WTC11 (cell line): ENCODE data around the gene DHFR. TPM values are rescaled to one million over a fixed set of nuclear protein-coding genes. Genes with fewer than 3 reads are reported as not detected.

Source experiments
- ATAC-seq: fragments of 200-7000 bp; cut with Tn5 transposase; 2 replicates; pipeline ENCODE4 v1.10.0; 2021; ENCODE audit warnings: mild to moderate bottlenecking, moderate library complexity
- CTCF ChIA-PET: fragments of 300-600 bp; sonication (Branson Sonifier 250); formaldehyde crosslinking; loops from one replicate; lab custom pipeline; 2021; ENCODE audit warnings: antibody characterized with exemption; lab: Charles Lee
- POLR2A ChIA-PET: fragments of 350-600 bp; sonication (Branson Sonifier 250); formaldehyde crosslinking; loops from one replicate; lab custom pipeline; 2021; ENCODE audit warnings: antibody characterized with exemption; lab: Charles Lee
- DNase-seq: peaks from one replicate; pipeline ENCODE4 v3.0.0; 2021; ENCODE audit warnings: low spot score
- H3K27ac Mint-ChIP-seq: 2 replicates; pipeline ENCODE4 v1.8.0; 2021; ENCODE audit warnings: mixed read lengths
- H3K27me3 Mint-ChIP-seq: 2 replicates; pipeline ENCODE4 v1.8.0; 2021; ENCODE audit warnings: low read depth, mild to moderate bottlenecking, moderate library complexity, mixed read lengths
- H3K36me3 Mint-ChIP-seq: 2 replicates; pipeline ENCODE4 v1.8.0; 2021; ENCODE audit warnings: mixed read lengths
- H3K4me1 Mint-ChIP-seq: 2 replicates; pipeline ENCODE4 v1.8.0; 2022; ENCODE audit warnings: mixed read lengths
- H3K4me3 Mint-ChIP-seq: 2 replicates; pipeline ENCODE4 v1.8.0; 2021; ENCODE audit warnings: mild to moderate bottlenecking, moderate library complexity, mixed read lengths
- H3K9me3 Mint-ChIP-seq: 2 replicates; pipeline ENCODE4 v1.8.0; 2021; ENCODE audit warnings: mixed read lengths
- AFF4 ChIP-seq: sonication (generic); formaldehyde crosslinking; IDR thresholded peaks from 2 replicates; pipeline ENCODE4 v1.8.1; 2023; ENCODE audit warnings: mild to moderate bottlenecking, missing genetic modification reagents, borderline replicate concordance
- ATF3 ChIP-seq: sonication (generic); formaldehyde crosslinking; conservative IDR thresholded peaks from 2 replicates; pipeline ENCODE4 v1.8.1; 2022; ENCODE audit warnings: mild to moderate bottlenecking, missing genetic modification reagents
- CDX4 ChIP-seq: fragments of 250-450 bp; sonication (Bioruptor Pico); IDR thresholded peaks from 2 replicates; pipeline ENCODE4 v1.9.0; 2021; ENCODE audit warnings: moderate library complexity, mild to moderate bottlenecking, inconsistent platforms, borderline replicate concordance
- CREB1 ChIP-seq: sonication (generic); formaldehyde crosslinking; IDR thresholded peaks from 2 replicates; pipeline ENCODE4 v1.8.0; 2023; ENCODE audit warnings: mild to moderate bottlenecking, missing genetic modification reagents
- E2F4 ChIP-seq: sonication (generic); formaldehyde crosslinking; IDR thresholded peaks from 2 replicates; pipeline ENCODE4 v1.8.1; 2022; ENCODE audit warnings: low read depth, mild to moderate bottlenecking, moderate library complexity, missing genetic modification reagents, borderline replicate concordance
- HMGA2 ChIP-seq: fragments of 250-450 bp; sonication (Bioruptor Pico); IDR thresholded peaks from 2 replicates; pipeline ENCODE4 v1.4.0; 2021; ENCODE audit warnings: mild to moderate bottlenecking, moderate library complexity
- IRF1 ChIP-seq: sonication (generic); formaldehyde crosslinking; IDR thresholded peaks from 2 replicates; pipeline ENCODE4 v1.8.0; 2023; ENCODE audit warnings: missing genetic modification reagents
- JAZF1 ChIP-seq: fragments of 250-450 bp; sonication (Bioruptor Pico); IDR thresholded peaks from 2 replicates; pipeline ENCODE4 v1.9.0; 2021; ENCODE audit warnings: moderate library complexity, mild to moderate bottlenecking, inconsistent platforms
- KAT7 ChIP-seq: sonication (generic); formaldehyde crosslinking; IDR thresholded peaks from 2 replicates; pipeline ENCODE4 v1.8.1; 2023; ENCODE audit warnings: missing genetic modification reagents, mild to moderate bottlenecking, borderline replicate concordance
- MYBL2 ChIP-seq: sonication (generic); formaldehyde crosslinking; IDR thresholded peaks from 2 replicates; pipeline ENCODE4 v1.8.1; 2023; ENCODE audit warnings: mild to moderate bottlenecking, moderate library complexity, missing genetic modification reagents
- NR2C2 ChIP-seq: sonication (generic); formaldehyde crosslinking; IDR thresholded peaks from 2 replicates; pipeline ENCODE4 v1.8.0; 2022; ENCODE audit warnings: mild to moderate bottlenecking, missing genetic modification reagents
- SOX15 ChIP-seq: fragments of 250-450 bp; sonication (Bioruptor Pico); IDR thresholded peaks from 2 replicates; pipeline ENCODE4 v1.9.0; 2021; ENCODE audit warnings: mild to moderate bottlenecking
- SP1 ChIP-seq: sonication (generic); formaldehyde crosslinking; conservative IDR thresholded peaks from 2 replicates; pipeline ENCODE4 v1.8.1; 2022; ENCODE audit warnings: missing genetic modification reagents
- USF2 ChIP-seq: sonication (generic); formaldehyde crosslinking; IDR thresholded peaks from 2 replicates; pipeline ENCODE4 v1.8.1; 2023; ENCODE audit warnings: mild to moderate bottlenecking, missing genetic modification reagents, moderate library complexity
- ZMAT4 ChIP-seq: fragments of 250-450 bp; sonication (Bioruptor Pico); IDR thresholded peaks from 2 replicates; pipeline ENCODE4 v1.9.0; 2021; ENCODE audit warnings: mild to moderate bottlenecking
- ZNF121 ChIP-seq: sonication (generic); formaldehyde crosslinking; IDR thresholded peaks from 2 replicates; pipeline ENCODE4 v1.8.0; 2023; ENCODE audit warnings: missing genetic modification reagents
- ZNF416 ChIP-seq: fragments of 250-450 bp; sonication (Bioruptor Pico); IDR thresholded peaks from 2 replicates; pipeline ENCODE4 v1.9.0; 2021; ENCODE audit warnings: mild to moderate bottlenecking, inconsistent platforms
- ZNF423 ChIP-seq: fragments of 250-450 bp; sonication (Bioruptor Pico); IDR thresholded peaks from 2 replicates; pipeline ENCODE4 v2.1.2; 2022; ENCODE audit warnings: mild to moderate bottlenecking, moderate library complexity
- ZSCAN18 ChIP-seq: fragments of 250-450 bp; sonication (Bioruptor Pico); IDR thresholded peaks from 2 replicates; pipeline ENCODE4 v2.1.2; 2022; ENCODE audit warnings: mild to moderate bottlenecking, moderate library complexity
- total RNA-seq: library from RNA; stranded (reverse); gene quantifications from 3 replicates; pipeline ENCODE4 v1.2.3, GENCODE V29; 2021

The DHFR gene
- total RNA-seq, 1 experiment from 2014 or later: 68.0 TPM

GRCh38 chr5:80591352-80591751, 63.4 kb downstream of the DHFR start (continued):
- TF ChIP-seq IRF1 (CRISPR knock-in tag): no peak
- no peak for TF ChIP-seq HMGA2 (CRISPR knock-in tag)
- TF ChIP-seq ATF3 (CRISPR knock-in tag): no peak
- no peak for TF ChIP-seq SP1 (CRISPR knock-in tag)
- no peak for TF ChIP-seq ZMAT4
- no peak for TF ChIP-seq NR2C2 (CRISPR knock-in tag)
- TF ChIP-seq E2F4 (CRISPR knock-in tag): no peak

- no peaks in the 10 kb centered on the region for H3K9me3 Mint-ChIP-seq
- H3K36me3 Mint-ChIP-seq: no peaks in the 10 kb centered on the region
- TF ChIP-seq ZNF423 (CRISPR knock-in tag): no peak
- no peak for TF ChIP-seq USF2 (CRISPR knock-in tag)
- no peak for TF ChIP-seq CDX4
- no peak for TF ChIP-seq ZNF416 (CRISPR knock-in tag)
- TF ChIP-seq CREB1 (CRISPR knock-in tag): no peak
- TF ChIP-seq E2F4 (CRISPR knock-in tag): no peak
- no peak for TF ChIP-seq ZNF121
- TF ChIP-seq MYBL2 (CRISPR knock-in tag): no peak
- TF ChIP-seq KAT7: no peak
- TF ChIP-seq AFF4 (CRISPR knock-in tag): no peak
- TF ChIP-seq ZSCAN18 (CRISPR knock-in tag): no peak
- TF ChIP-seq SOX15: no peak
- TF ChIP-seq ATF3 (CRISPR knock-in tag): no peak
- TF ChIP-seq JAZF1 (CRISPR knock-in tag): no peak
- CTCF ChIA-PET: no interaction called here
- H3K27me3 Mint-ChIP-seq: no peaks in the 10 kb centered on the region
- no peak overlapping the region for H3K4me3 Mint-ChIP-seq
- POLR2A ChIA-PET: no interaction called here
- DNase-seq (no peak), ATAC-seq (no peak)
- peaks cover 8% of the 10 kb centered on the region for H3K4me1 Mint-ChIP-seq
- H3K27ac Mint-ChIP-seq: no peak overlapping the region
Measured at GRCh38 chr5:80590766-80591165, 64.0 kb downstream of the DHFR start.
